BE2C (cell line): ENCODE results near the gene ENOX1.

Source experiments
- DNase-seq: peaks from one replicate; pipeline ENCODE4 v3.0.0-alpha.2; 2020
- H3K27me3 ChIP-seq: fragments of 250-450 bp; sonication (Bioruptor Pico); 2 replicates; pipeline ENCODE4 v1.5.1; 2020; ENCODE audit warnings: mild to moderate bottlenecking
- H3K36me3 ChIP-seq: fragments of 250-450 bp; sonication (Bioruptor Pico); 2 replicates; pipeline ENCODE4 v1.5.1; 2020; ENCODE audit warnings: mild to moderate bottlenecking
- H3K4me1 ChIP-seq: fragments of 250-450 bp; sonication (Bioruptor Pico); 2 replicates; pipeline ENCODE4 v1.5.1; 2020
- H3K4me3 ChIP-seq: 2 replicates; pipeline ENCODE4 v1.5.1; 2011; ENCODE audit warnings: low read depth, low read length
- H3K9me3 ChIP-seq: fragments of 250-450 bp; sonication (Bioruptor Pico); 2 replicates; pipeline ENCODE4 v1.5.1; 2020
- TF ChIP-seq, protein P1 (sequence below): IDR thresholded peaks from 2 replicates; pipeline ENCODE4 v1.5.1; 2012; ENCODE audit warnings: mild to moderate bottlenecking, low read depth, low read length

Gene ENOX1

DNA sequence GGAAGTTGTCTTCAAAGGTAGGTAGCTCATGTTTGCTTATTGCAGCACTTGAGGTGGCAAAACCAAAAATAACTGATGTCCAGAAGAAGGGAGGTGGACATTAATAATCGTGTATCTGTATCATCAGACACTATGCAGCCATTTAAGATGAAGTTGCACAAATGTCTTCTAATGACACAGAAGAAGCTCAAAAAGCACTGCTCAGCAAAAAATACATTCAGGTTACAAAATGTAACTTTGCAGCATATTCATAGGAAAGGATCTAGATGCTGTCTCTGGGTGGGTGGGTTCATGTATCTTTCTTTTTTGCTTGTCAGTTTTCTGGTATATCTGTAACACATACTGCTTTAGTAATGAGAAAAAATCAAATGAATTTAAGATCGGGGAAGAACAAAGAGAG lies 515.6 kb downstream of the ENOX1 start:
- Histone ChIP-seq H3K27me3 (no peaks in the 10 kb centered on the region), H3K4me1 (no peaks in the 10 kb centered on the region; the same call in 1 of the 2 replicates), H3K36me3 (no peaks in the 10 kb centered on the region), H3K4me3 (no peak overlapping the region), H3K9me3 (no peaks in the 10 kb centered on the region)
- DNase-seq: no peak
- TF ChIP-seq, protein P1, sequence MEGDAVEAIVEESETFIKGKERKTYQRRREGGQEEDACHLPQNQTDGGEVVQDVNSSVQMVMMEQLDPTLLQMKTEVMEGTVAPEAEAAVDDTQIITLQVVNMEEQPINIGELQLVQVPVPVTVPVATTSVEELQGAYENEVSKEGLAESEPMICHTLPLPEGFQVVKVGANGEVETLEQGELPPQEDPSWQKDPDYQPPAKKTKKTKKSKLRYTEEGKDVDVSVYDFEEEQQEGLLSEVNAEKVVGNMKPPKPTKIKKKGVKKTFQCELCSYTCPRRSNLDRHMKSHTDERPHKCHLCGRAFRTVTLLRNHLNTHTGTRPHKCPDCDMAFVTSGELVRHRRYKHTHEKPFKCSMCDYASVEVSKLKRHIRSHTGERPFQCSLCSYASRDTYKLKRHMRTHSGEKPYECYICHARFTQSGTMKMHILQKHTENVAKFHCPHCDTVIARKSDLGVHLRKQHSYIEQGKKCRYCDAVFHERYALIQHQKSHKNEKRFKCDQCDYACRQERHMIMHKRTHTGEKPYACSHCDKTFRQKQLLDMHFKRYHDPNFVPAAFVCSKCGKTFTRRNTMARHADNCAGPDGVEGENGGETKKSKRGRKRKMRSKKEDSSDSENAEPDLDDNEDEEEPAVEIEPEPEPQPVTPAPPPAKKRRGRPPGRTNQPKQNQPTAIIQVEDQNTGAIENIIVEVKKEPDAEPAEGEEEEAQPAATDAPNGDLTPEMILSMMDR: no peak

DNA sequence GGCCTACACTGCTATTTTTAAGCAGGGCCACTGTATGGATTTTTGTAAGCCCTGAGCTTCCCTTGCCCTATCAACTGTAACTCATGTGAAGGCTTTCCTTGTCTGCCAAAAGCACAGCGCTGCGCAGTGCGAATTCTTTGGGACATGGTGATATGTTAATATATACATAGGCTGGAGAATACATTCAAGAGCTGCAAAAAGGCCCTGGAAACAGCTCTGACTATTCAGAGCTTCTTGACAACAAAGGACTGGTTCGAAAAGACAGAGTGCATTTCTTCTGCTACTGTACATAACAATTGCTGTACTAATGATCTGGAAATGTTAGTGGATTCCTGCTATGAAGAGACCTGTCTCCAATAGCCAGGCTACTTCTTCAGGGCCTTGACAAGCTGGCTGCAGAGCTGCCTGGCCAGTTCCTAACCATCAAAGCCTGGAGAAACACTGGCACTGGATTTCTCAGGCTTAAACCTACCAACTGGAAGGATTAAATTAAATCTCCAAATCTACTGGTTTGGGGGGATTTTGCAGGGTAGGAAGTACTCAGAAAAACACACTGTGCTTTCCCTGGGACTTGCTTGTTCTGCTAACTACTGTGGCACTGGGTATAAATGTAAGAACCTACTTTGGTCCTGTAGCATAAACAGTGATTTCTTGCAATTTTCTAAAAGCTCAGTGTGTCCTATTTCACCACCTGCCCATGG lies 516.5 kb downstream of the ENOX1 start:
- Histone ChIP-seq H3K9me3 (no peaks in the 10 kb centered on the region), H3K27me3 (no peaks in the 10 kb centered on the region), H3K4me3 (no peak overlapping the region), H3K36me3 (no peaks in the 10 kb centered on the region), H3K4me1 (no peaks in the 10 kb centered on the region; the same call in 1 of the 2 replicates)
- TF ChIP-seq, protein P1: no peak
- DNase-seq: no peak

DNA sequence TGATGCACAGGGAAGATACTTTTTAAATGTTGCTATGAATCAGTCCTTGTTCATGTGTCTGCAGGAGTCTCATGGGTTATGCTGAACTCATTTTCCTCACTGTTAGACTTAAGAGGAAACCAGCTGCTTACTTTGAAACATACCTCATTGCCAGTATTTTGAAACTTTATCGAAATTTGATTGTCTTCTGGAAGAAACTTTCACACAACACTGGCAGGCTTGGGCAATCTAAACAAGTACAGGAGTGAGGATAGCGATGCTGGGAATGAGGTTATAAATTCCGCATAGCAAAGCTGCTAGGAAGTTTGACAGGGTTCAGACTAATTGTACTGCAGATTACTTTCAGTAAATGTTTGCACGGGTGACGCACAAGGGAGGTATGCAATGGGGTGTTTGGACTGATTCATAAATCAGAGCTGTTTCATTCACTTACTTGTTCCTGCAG lies 517.7 kb downstream of the ENOX1 start:
- Histone ChIP-seq H3K4me1 (no peaks in the 10 kb centered on the region; the same call in 1 of the 2 replicates), H3K36me3 (no peaks in the 10 kb centered on the region), H3K4me3 (no peak overlapping the region), H3K9me3 (no peaks in the 10 kb centered on the region), H3K27me3 (no peaks in the 10 kb centered on the region)
- DNase-seq: no peak
- TF ChIP-seq, protein P1: no peak

DNA sequence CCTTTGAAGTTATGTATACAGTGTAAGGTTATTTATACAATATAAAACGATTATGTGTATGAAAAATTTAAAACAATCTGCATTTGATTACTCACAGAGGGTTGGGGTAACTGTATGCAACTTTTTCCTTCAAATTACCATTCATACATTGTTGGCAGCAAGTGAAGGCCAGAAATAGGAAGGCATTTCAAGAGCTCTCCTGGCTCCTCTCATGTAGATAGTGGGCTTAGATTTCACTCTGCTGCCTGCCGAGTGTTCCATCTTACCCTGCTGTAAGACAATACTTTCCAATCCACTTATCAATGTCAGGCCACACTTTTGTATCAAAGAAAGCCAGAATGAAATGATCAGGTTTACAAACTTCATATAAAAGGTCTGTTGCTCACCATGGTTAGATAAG lies 518.1 kb downstream of the ENOX1 start:
- TF ChIP-seq, protein P1: no peak
- H3K4me3 ChIP-seq: no peak overlapping the region
- no peaks in the 10 kb centered on the region for H3K36me3 ChIP-seq
- H3K27me3 ChIP-seq: no peaks in the 10 kb centered on the region
- H3K4me1 ChIP-seq: no peaks in the 10 kb centered on the region; the same call in 1 of the 2 replicates
- H3K9me3 ChIP-seq: no peaks in the 10 kb centered on the region
- no peak for DNase-seq

DNA sequence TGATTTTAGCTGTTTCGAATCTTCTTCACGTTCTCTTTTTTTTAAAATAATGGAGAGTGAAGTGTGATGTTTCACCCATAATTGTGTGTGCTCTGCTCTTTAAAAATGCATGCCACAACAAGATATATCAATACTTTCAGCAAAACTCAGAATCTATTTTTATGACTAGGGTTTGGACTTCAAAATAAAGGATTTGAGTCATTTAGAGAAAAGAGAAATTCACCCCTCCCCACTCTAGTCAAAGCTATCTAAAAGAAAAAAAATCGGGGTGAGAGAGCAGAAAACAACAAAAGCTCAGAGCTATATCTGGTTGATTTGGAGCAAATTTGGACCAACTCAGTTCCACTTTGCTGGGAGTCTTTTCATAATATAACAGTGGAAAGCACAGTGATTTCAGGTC lies 518.9 kb downstream of the ENOX1 start:
- no peaks in the 10 kb centered on the region; the same call in 1 of the 2 replicates for H3K4me1 ChIP-seq
- no peak for DNase-seq
- TF ChIP-seq, protein P1: no peak
- no peak overlapping the region for H3K4me3 ChIP-seq
- no peaks in the 10 kb centered on the region for H3K36me3 ChIP-seq
- H3K9me3 ChIP-seq: no peaks in the 10 kb centered on the region
- no peaks in the 10 kb centered on the region for H3K27me3 ChIP-seq

DNA sequence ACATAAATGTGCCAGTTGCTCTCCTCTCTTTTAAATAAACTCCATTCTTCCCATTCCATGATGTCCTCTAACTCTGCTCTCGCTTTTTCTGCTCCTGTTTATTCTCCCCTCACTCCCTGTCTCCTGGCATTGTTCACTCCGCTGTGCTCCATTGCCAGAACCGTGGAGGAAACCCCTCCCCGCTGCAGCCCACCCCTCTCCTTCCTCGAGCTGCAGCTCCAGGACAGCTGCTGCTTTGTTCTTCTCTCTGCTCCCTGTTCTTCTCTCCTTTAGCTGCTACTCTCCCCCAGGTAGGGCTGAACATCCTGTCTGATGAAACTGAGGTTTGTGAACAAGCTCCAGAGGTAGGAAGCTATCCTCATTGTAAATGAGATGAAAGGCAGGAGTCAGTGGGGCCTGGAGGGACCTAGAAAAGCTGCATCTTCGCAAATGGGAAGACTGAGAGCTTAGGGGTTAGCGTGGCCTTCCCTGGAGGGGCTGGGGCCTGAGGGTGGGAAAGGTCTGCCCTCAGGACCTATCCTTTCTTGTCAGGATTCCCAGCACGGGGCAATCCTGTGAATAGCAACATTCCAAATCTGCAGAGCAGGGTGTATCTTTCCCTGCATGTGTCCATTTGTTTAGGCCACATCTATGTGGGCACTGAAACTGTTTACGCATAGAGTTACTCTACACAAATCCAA lies 519.7 kb downstream of the ENOX1 start:
- H3K36me3 ChIP-seq: no peaks in the 10 kb centered on the region
- TF ChIP-seq, protein P1: no peak
- H3K4me1 ChIP-seq: no peaks in the 10 kb centered on the region; the same call in 1 of the 2 replicates

More for the DNA sequence above, 519.7 kb downstream of the ENOX1 start:
- H3K9me3 ChIP-seq: no peaks in the 10 kb centered on the region
- H3K27me3 ChIP-seq: no peaks in the 10 kb centered on the region
- no peak for DNase-seq
- H3K4me3 ChIP-seq: no peak overlapping the region
